Mesodermal cell (in vitro differentiated cells): ENCODE data around the gene GPR52.

Experiments used
- H3K27ac ChIP-seq: 2 replicates; pipeline ENCODE4 v1.7.0; 2013; ENCODE audit warnings: mild to moderate bottlenecking, low read depth, low read length, moderate library complexity; ENCODE audit not compliant: severe bottlenecking
- H3K36me3 ChIP-seq: 2 replicates; pipeline ENCODE4 v1.7.1; 2013; ENCODE audit warnings: mild to moderate bottlenecking, low read length, moderate library complexity; ENCODE audit not compliant: control insufficient read depth, insufficient read depth
- H3K4me1 ChIP-seq: one replicate; pipeline ENCODE4 v1.7.1; 2013; ENCODE audit warnings: mild to moderate bottlenecking, low read length; ENCODE audit not compliant: insufficient read depth, control insufficient read depth, poor library complexity, severe bottlenecking
- H3K4me3 ChIP-seq: 2 replicates; pipeline ENCODE4 v1.7.0; 2013; ENCODE audit warnings: low read length, control low read depth, mild to moderate bottlenecking; ENCODE audit not compliant: insufficient read depth, poor library complexity, severe bottlenecking; ENCODE audit errors: extremely low read depth
- H3K9me3 ChIP-seq: 2 replicates; pipeline ENCODE4 v1.7.1; 2013; ENCODE audit warnings: mild to moderate bottlenecking, low read length, moderate library complexity; ENCODE audit not compliant: control insufficient read depth
- WGBS, 2 experiments: methylation state at CpG; one replicate each; pipeline ENCODE4 v1.1.5; 2013; ENCODE audit warnings: missing lambda C conversion rate in 2 of 2; ENCODE audit not compliant: insufficient coverage in 2 of 2; 5-methylcytosine and 5-hydroxymethylcytosine counted together

GPR52 gene

DNA sequence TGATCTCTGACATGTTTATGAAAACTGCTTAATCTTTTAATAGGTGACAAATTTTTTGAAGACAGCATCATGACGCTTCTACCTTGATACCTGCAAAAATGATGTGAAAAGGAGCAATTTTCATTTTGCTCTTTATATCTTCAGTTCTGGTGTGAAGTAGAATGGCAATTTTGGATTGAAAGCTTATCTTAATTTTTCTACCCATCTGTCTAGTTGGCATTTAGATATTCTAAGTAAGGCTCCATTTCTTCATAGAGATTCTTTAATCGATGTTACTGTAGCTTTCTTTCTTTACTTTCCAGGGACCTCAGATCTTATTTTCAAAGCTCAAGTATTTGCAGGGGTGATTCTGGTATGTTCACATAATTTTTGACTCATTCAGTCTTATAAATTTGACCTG, 32.3 kb upstream of the GPR52 start:
- Histone ChIP-seq H3K36me3 (no peaks in the 10 kb centered on the region), H3K4me3 (no peak overlapping the region), H3K9me3 (no peaks in the 10 kb centered on the region), H3K4me1 (no peaks in the 10 kb centered on the region), H3K27ac (no peak overlapping the region)
- WGBS, 2 experiments = 60% methylated on average over 1 of the region's 2 CpGs; no CpG with 5 or more reads in 1 of the 2 experiments

DNA sequence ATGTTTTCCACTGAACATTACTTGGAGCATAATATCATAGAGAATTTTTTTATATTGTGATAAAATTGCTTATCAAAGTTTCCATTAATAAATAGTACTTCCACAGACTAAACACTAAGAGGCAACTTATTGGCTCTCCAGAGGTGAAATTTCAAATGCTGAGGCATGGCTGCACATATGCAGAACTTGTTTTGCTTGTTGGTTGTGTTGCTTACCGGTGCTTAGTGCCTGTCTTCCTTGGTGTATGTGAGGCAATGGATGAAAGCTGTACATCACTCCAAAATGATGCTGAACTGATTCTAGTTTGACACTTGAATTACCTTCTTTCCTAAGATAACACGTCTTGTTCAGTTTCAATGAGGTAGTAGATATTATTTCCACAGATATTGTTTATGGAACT, 29.8 kb upstream of the GPR52 start:
- Histone ChIP-seq H3K4me1 (no peaks in the 10 kb centered on the region), H3K4me3 (no peak overlapping the region), H3K27ac (no peak overlapping the region), H3K9me3 (no peaks in the 10 kb centered on the region), H3K36me3 (no peaks in the 10 kb centered on the region)
- 100% methylated on average over 1 of the region's 2 CpGs; no CpG with 5 or more reads in 1 of the 2 experiments for WGBS, 2 experiments

DNA sequence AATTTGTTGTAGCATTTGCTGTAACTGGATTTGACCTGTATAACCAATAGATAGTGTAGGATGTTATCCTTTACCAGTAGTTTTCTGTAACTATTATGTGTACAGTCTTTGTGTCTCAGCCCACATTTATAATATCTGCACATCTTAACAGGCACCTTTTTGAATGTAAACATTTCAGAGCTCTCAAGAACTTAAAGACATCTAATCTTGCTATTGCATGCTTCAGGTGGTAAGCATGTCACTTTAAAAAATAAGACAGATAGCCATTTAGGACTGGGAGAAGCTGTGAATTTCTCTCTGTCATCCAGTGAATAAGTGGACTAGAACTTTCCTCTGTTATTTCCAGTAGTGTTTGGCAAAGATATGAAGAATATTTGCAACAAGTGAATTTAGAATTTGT, 22.6 kb upstream of the GPR52 start:
- Histone ChIP-seq H3K4me1 (no peaks in the 10 kb centered on the region), H3K4me3 (no peak overlapping the region), H3K9me3 (no peaks in the 10 kb centered on the region), H3K36me3 (no peaks in the 10 kb centered on the region), H3K27ac (no peak overlapping the region)

DNA sequence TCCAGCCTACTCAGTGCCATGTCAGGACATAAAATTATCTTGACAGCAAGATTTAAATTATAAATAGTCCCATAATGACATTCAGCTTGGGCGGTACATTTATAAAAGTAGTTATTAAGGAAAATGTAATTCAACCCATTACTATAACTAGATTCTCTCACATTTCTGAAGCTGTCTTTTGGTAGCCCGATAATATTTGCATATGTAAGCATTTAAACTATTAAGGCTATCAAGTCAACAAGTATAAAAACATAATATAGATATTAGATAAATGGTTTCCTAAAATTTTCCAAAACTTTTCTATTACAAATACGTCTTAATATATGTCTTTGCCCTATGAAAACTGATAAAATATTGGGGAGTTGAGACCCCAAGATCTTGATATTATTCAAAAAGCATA, 21.6 kb upstream of the GPR52 start:
- no peaks in the 10 kb centered on the region for H3K9me3 ChIP-seq
- no peaks in the 10 kb centered on the region for H3K36me3 ChIP-seq
- H3K4me3 ChIP-seq = no peak overlapping the region
- no peaks in the 10 kb centered on the region for H3K4me1 ChIP-seq
- no peak overlapping the region for H3K27ac ChIP-seq
- no CpG with 5 or more reads among the region's 3 CpGs for WGBS, 2 experiments

DNA sequence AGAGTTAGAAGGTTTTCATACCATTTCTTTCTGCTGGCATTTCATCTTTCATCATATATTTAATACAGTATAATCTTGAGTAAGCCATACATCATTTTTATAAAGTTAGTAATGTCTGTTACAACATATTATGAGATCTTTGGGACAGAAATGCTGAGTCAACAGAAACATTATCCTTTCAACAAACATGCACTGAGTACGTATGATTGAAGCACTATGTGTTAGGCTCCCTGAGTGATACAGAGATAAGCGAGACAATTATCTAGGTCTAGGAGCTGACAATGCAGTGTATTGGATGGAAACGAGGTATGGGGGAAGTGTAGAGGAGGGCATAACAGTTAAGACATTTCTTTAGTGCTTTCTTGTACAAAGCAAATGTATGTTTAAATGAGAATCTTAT, 19.7 kb upstream of the GPR52 start:
- WGBS, 2 experiments = 83 to 86% methylated on average over 1 to 2 of the region's 3 CpGs
- H3K36me3 ChIP-seq = no peaks in the 10 kb centered on the region
- no peak overlapping the region for H3K4me3 ChIP-seq

DNA sequence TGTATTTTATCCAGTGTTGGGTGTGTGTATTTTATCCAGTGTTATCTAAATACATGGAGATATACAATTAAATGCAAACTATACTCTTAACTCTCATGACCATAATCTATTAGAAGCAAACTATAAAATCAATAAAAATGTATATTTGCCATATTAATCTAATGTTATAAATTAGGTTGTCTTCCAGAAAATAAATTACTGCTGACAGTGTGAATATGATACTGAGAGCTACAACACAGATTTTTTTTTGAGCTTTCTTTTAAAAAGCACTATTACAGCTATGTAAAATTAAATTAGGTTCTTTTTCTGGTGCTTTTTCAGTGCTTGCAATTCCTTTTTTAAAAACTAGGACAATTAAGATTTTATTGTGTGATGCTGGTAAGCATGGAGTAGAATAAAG, 19.0 kb upstream of the GPR52 start:
- Histone ChIP-seq H3K4me3 (no peak overlapping the region), H3K36me3 (no peaks in the 10 kb centered on the region)

More for the DNA sequence above, 19.7 kb upstream of the GPR52 start:
- Histone ChIP-seq H3K27ac (no peak overlapping the region), H3K4me1 (no peaks in the 10 kb centered on the region), H3K9me3 (no peaks in the 10 kb centered on the region)

DNA sequence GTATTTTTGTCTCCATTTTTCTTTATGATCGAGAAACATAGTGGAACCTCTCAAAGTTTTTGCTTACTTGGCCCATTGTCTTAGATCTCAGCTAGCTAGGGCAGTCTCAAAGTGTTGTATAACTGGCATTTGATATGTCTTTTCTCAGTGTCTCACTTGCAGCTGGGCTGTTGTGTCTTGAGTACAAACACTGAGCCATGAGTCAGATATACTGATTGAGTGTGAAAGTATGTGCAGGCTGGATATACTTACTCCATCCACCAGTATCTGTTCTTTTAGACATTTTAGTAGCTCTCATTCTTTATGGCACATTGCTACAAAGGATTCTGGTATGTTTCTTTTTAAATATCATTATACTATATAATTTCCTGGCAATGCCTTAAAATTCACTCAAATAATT, 14.3 kb upstream of the GPR52 start:
- WGBS, 2 experiments = 55 to 80% methylated on average over 1 of the region's 1 CpG
- no peaks in the 10 kb centered on the region for H3K36me3 ChIP-seq
- H3K27ac ChIP-seq = no peak overlapping the region
- H3K9me3 ChIP-seq = no peaks in the 10 kb centered on the region
- no peak overlapping the region for H3K4me3 ChIP-seq
- no peaks in the 10 kb centered on the region for H3K4me1 ChIP-seq

More for the DNA sequence above, 19.0 kb upstream of the GPR52 start:
- no peaks in the 10 kb centered on the region for H3K4me1 ChIP-seq
- H3K9me3 ChIP-seq = no peaks in the 10 kb centered on the region
- no peak overlapping the region for H3K27ac ChIP-seq

DNA sequence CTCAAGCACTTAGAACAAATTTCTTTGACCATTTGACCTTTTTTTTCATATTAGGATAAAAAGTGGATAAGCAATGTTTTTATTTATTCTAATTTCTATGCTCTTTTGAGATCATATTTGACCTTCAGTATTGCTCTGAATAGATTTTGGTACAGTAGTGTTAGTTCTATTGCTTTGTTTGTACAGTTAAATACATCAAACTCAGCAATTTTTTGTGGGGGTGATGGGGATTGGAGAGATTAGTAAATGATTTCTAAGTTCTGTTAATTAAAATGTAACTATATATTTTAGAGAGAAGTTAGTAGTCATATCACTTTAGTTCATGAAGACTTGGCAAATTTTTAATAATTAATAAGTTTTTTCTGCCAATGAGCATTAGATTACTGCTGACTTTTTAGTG, 2.4 kb upstream of the GPR52 start:
- Histone ChIP-seq H3K4me1 (no peaks in the 10 kb centered on the region), H3K9me3 (no peaks in the 10 kb centered on the region), H3K27ac (no peak overlapping the region), H3K4me3 (no peak overlapping the region), H3K36me3 (no peaks in the 10 kb centered on the region)

DNA sequence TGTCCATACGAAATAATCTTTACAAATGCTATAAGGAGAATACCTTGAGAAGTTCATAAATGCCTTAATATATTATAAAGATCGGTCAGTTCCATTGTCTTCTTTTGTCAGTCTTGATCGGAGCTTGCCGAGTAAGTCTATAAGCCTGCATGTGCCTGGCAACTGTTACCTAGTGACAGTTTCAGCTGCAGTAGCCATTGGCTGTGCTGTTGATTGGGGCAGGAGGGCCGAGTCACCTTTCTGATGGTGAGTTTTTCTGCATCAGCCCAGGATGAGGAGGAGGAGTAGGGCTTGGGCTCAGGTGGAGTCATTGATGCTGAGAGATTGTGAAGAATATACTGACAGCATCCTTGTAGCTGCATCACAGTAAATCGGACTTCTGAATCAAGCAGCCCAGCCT, 1.9 kb upstream of the GPR52 start:
- Histone ChIP-seq H3K27ac (no peak overlapping the region), H3K4me1 (no peaks in the 10 kb centered on the region), H3K36me3 (no peaks in the 10 kb centered on the region), H3K4me3 (no peak overlapping the region), H3K9me3 (no peaks in the 10 kb centered on the region)
- WGBS, 2 experiments = 77 to 91% methylated on average over 3 to 4 of the region's 6 CpGs

DNA sequence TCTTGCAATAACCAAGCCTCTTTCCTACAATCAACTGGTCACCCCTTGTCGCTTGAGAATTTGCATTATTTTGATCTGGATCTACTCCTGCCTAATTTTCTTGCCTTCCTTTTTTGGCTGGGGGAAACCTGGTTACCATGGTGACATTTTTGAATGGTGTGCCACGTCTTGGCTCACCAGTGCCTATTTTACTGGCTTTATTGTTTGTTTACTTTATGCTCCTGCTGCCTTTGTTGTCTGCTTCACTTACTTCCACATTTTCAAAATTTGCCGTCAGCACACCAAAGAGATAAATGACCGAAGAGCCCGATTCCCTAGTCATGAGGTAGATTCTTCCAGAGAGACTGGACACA, 743 bp downstream of the GPR52 start:
- 86% methylated on average over 3 of the region's 5 CpGs; no CpG with 5 or more reads in 1 of the 2 experiments for WGBS, 2 experiments
- H3K27ac ChIP-seq = no peak overlapping the region
- H3K4me3 ChIP-seq = no peak overlapping the region
- H3K36me3 ChIP-seq = no peaks in the 10 kb centered on the region
- no peaks in the 10 kb centered on the region for H3K9me3 ChIP-seq
- no peaks in the 10 kb centered on the region for H3K4me1 ChIP-seq

DNA sequence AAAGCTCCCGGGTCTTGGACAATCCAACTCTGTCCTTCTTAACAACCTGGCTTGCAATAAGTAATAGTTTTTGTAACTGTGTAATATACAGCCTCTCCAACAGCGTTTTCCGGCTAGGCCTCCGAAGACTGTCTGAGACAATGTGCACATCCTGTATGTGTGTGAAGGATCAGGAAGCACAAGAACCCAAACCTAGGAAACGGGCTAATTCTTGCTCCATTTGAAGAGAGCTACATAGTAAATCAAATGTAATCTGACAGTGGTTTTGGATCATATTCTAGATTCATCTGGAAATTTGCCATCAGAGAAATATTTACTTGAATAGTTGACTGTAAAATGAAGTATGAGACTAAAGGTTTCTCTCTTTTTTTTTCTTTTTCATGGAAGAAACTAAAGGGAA, 1.2 kb downstream of the GPR52 start:
- no peak overlapping the region for H3K4me3 ChIP-seq
- no peak overlapping the region for H3K27ac ChIP-seq
- no peaks in the 10 kb centered on the region for H3K4me1 ChIP-seq
- H3K9me3 ChIP-seq = no peaks in the 10 kb centered on the region
- 97% methylated on average over 4 of the region's 5 CpGs; no CpG with 5 or more reads in 1 of the 2 experiments for WGBS, 2 experiments
- H3K36me3 ChIP-seq = no peaks in the 10 kb centered on the region

DNA sequence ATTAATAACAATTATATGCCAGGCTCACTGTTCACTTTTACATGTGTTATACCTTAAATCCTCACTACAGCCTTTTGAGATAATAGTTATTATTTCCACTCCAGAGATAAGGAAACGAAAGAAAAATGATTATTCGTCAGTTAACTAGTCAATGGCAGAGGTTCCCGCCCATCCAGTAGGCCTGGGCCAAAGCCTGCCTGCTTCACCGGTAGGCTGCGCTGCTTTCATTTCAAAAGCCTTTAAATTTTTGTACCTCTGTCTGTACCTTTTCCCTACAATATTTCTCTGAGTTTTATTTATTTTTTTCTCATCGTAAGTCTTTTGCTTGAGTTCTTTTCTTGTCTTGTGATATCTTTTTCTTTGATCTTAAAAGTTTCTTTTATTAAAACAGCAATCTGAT, 3.6 kb downstream of the GPR52 start:
- H3K27ac ChIP-seq = no peak overlapping the region
- H3K36me3 ChIP-seq = no peaks in the 10 kb centered on the region
- 82 to 85% methylated on average over 4 to 5 of the region's 6 CpGs for WGBS, 2 experiments
- no peaks in the 10 kb centered on the region for H3K9me3 ChIP-seq
- no peak overlapping the region for H3K4me3 ChIP-seq
- no peaks in the 10 kb centered on the region for H3K4me1 ChIP-seq
